Psoas muscle (tissue), 8 donors: Measurements from ENCODE around the gene SLC43A1. TPM values are rescaled to one million over a fixed set of nuclear protein-coding genes. Genes with fewer than 3 reads are reported as not detected.

Source experiments
- ATAC-seq, 4 donors: fragments of 200-7000 bp; cut with Tn5 transposase; one replicate each; pipeline ENCODE4 v1.9.1; 2020; ENCODE audit warnings: moderate library complexity in 3 of 4, mild to moderate bottlenecking in 2 of 4
- DNase-seq, 2 donors: peaks; one replicate each; pipeline ENCODE4 v3.0.0-alpha.2; 2020
- H3K27ac ChIP-seq: fragments of 200-600 bp; one replicate; pipeline ENCODE4 v1.8.0; 2022
- H3K27me3 ChIP-seq, 3 donors: fragments of 200-600 bp in 1 of 3; one replicate each; pipeline versions ENCODE4 v1.6.1 to v1.8.0; 2013 to 2022; ENCODE audit warnings: low read length in 2 of 3, mild to moderate bottlenecking in 2 of 3, moderate library complexity in 1 of 3; ENCODE audit not compliant: insufficient read depth in 3 of 3
- H3K36me3 ChIP-seq, 2 donors: fragments of 200-600 bp in 1 of 2; one replicate each; pipeline versions ENCODE4 v1.6.1 to v1.8.0; 2013 to 2022; ENCODE audit warnings: low read depth in 1 of 2, mild to moderate bottlenecking in 1 of 2, moderate library complexity in 1 of 2; ENCODE audit not compliant: insufficient read depth in 1 of 2
- H3K4me1 ChIP-seq: fragments of 200-600 bp; one replicate; pipeline ENCODE4 v1.8.0; 2022
- H3K4me3 ChIP-seq: fragments of 200-600 bp; one replicate; pipeline ENCODE4 v1.8.0; 2022; ENCODE audit warnings: mild to moderate bottlenecking
- H3K9me3 ChIP-seq: fragments of 200-600 bp; one replicate; pipeline ENCODE4 v1.8.0; 2022
- CTCF ChIP-seq: fragments of 200-600 bp; IDR thresholded peaks from one replicate; pipeline ENCODE4 v1.8.0; 2022; ENCODE audit warnings: antibody characterized with exemption
- WGBS, 3 donors: extraction: QIAGEN DNeasy Blood & Tissue Kit; methylation state at CpG; one replicate each; pipeline versions ENCODE4 v1.1.6 to v1.1.7; 2013; 5-methylcytosine and 5-hydroxymethylcytosine counted together
- intact Hi-C, 2 donors: fragments of 100-400 bp; cut with DNase I; formaldehyde crosslinking; loops; one replicate each; pipeline versions ENCODE4 v1.11.0 to v1.14.2; 2022
- polyA plus RNA-seq, 3 donors: library from polyadenylated mRNA; stranded (reverse); fragments of 200-250 nt; gene quantifications; one replicate each; pipeline ENCODE4 v1.2.3, GENCODE V29; 2013
- total RNA-seq, 4 donors: library from RNA; stranded (reverse); fragmentation: NEBNext Ultra II Directional in 2 of 4; extraction: Animal tissue kit (Norgen Biotek cat#: 25700) in 2 of 4; gene quantifications; one replicate each; pipeline versions ENCODE4 v1.2.1 to v1.2.4, GENCODE V29; 2021 to 2023
- donor health status: healthy with polysubstance abuse.
- donor health status: DM: no; HTN: no; CAD: no; lungs with moderate emphysema.
- donor health status: Bipolar disorder and iron deficiency.
- donor health status: healthy.
- donor health status: DM: yes; HTN: yes; CAD: no.
- donor health status: DM: no; HTN: no; CAD: no.
- donor health status: DM: no; HTN: no; CAD: no.
- donor health status: DM: yes; HTN: yes; CAD: no.

The SLC43A1 gene
- total and polyA plus RNA-seq, 7 donors: 3.5 to 15.3 (median 7.5) TPM

- no peak overlapping the region for H3K4me3 ChIP-seq
- H3K27ac ChIP-seq: no peak overlapping the region
- DNase-seq (no peak), ATAC-seq (peak; percentile 54 to 72 (median 59))
- no peaks in the 10 kb centered on the region for H3K9me3 ChIP-seq
- no peak for TF ChIP-seq CTCF
- H3K27me3 ChIP-seq: no peaks in the 10 kb centered on the region
- no peaks in the 10 kb centered on the region for H3K4me1 ChIP-seq
- H3K36me3 ChIP-seq: peaks cover 2 to 21% of the 10 kb centered on the region in 2 donors
- WGBS, 3 donors: 58 to 61% (median 60%) methylated on average over 5 of the region's 5 CpGs
- intact Hi-C loops: no loop called here
These were observed 31.5 kb upstream of the SLC43A1 start for GRCh38 chr11:57546869-57547475.

DNA sequence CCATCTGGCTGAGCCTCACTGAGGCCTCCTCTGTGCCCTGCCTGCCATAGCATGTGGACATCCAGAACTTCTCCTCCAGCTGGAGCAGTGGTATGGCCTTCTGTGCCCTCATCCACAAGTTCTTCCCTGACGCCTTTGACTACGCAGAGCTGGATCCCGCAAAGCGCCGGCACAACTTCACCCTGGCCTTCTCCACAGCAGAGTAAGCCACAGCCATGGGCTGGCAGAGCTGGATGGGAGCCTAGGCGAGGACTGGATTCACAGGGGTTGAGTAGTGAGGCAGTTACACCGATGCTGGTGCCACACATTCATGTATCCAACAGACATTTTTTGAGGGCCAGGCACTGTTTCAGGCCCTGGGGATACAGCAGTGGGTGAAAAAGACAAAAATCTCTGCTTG is 30.9 kb upstream of the SLC43A1 start:
- H3K27me3 ChIP-seq: no peaks in the 10 kb centered on the region
- intact Hi-C loops: no loop called here
- H3K36me3 ChIP-seq: peaks cover 2 to 19% of the 10 kb centered on the region in 2 donors
- ATAC-seq (no peak), DNase-seq (no peak)
- H3K4me1 ChIP-seq: peaks cover 3% of the 10 kb centered on the region
- WGBS, 3 donors: 94 to 95% (median 94%) methylated on average over 7 of the region's 7 CpGs
- H3K9me3 ChIP-seq: no peaks in the 10 kb centered on the region
- H3K27ac ChIP-seq: no peak overlapping the region
- no peak for TF ChIP-seq CTCF
- no peak overlapping the region for H3K4me3 ChIP-seq

- H3K36me3 ChIP-seq: peaks cover 2 to 14% of the 10 kb centered on the region in 2 donors
- no peaks in the 10 kb centered on the region for H3K9me3 ChIP-seq
- H3K4me1 ChIP-seq: peaks cover 4% of the 10 kb centered on the region
- H3K27ac ChIP-seq: no peak overlapping the region
- H3K27me3 ChIP-seq: no peaks in the 10 kb centered on the region
- H3K4me3 ChIP-seq: no peak overlapping the region
- 83 to 94% (median 90%) methylated on average over 11 to 13 of the region's 13 CpGs for WGBS, 3 donors
- intact Hi-C loops: no loop called here
- no peak for TF ChIP-seq CTCF
- no peak for DNase-seq
- ATAC-seq: no peak
These were observed 30.4 kb upstream of the SLC43A1 start for GRCh38 chr11:57545883-57546282.

GRCh38 chr11:57544566-57544965 is 29.1 kb upstream of the SLC43A1 start:
- H3K9me3 ChIP-seq: no peaks in the 10 kb centered on the region
- no peaks in the 10 kb centered on the region for H3K27me3 ChIP-seq
- peaks cover 0 to 2% of the 10 kb centered on the region in 2 donors for H3K36me3 ChIP-seq
- H3K4me1 ChIP-seq: peaks cover 4% of the 10 kb centered on the region
- no peak for TF ChIP-seq CTCF
- DNase-seq (no peak), ATAC-seq (peak in 2 of 4 donors; percentile 18 to 56)
- intact Hi-C loops: no loop called here
- WGBS, 3 donors: 58 to 78% (median 63%) methylated on average over 6 of the region's 6 CpGs
- no peak overlapping the region for H3K4me3 ChIP-seq
- H3K27ac ChIP-seq: no peak overlapping the region

DNA sequence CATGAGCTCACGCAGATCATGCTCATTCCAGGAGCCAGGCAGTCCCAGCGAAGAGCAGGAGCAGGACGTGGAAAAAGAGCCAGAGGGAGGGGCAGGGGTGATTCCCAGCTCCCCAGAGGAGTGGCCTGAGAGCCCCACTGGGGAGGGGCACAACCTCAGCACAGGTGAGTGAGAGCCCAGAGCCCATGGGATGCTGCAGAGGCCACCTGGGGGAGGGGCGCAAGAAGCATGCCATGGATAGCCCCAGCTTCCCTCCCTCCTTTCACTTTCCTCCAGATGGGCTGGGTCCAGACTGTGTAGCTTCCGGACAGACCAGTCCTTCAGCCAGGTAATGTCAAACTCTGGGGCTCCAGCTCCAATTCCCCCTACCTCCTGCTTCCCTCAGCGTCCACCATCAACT is 28.1 kb upstream of the SLC43A1 start:
- 44 to 45% (median 45%) methylated on average over 6 of the region's 6 CpGs for WGBS, 3 donors
- Histone ChIP-seq H3K27me3 (no peaks in the 10 kb centered on the region), H3K9me3 (no peaks in the 10 kb centered on the region), H3K4me3 (no peak overlapping the region), H3K27ac (peak overlapping the region; percentile 0), H3K36me3 (no peaks in the 10 kb centered on the region), H3K4me1 (peaks cover 4% of the 10 kb centered on the region)
- TF ChIP-seq CTCF: no peak
- ATAC-seq (no peak), DNase-seq (no peak)
- intact Hi-C loops: no loop called here
